ENCODE measurements around the gene SPRED1.

SPRED1 gene

DNA sequence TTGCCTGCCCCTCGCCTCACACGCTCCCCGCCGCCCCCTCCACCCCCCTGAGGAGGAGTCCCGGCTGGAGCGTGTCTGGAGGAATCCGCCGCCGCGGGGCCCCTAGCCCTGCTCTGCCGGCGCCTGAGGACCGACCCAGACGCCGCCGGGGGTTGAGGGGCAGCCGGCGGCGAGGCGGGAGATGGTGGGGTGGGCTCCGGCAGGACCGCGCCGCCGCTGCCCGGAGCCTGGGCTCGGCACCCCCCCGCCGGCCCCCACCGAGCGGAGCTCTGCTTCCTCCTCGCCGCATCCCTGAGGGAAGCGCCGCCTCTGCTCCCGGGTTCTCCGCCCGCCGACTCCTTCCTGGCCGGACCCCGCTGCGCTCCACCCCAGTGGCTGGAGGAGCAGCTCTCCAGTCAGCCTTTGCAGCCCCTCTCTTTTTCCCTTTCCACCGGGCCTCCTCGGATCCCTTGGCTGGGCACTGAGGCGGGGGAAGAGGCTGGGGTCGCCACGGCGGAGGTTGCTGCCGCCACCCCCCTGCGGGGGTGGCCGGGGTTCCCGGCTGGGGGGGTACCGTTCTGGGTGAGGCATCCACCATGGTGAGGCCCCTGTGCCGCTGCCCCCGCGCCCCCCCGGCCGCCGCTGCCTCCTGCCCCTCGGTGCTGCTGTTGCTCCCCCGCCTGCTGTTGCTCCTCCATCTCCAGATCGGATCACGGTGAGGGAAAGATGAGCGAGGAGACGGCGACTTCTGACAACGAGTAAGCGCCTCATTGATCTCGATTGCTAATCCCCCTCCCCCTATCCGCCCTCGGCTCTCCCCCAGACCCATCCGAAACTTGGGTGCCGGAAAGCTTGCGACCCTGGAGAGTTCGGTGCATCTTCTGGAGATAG is at the start of gene SPRED1:
Gene SPRED1, plus strand, starts transcription at position 356 of the 870 bp plus-strand sequence. Its CDS starts 350 bp downstream, at position 706.
- no peak for TF ChIP-seq ZFX (IDR thresholded peaks at IDR 0.05)
- TF ChIP-seq, protein P1, sequence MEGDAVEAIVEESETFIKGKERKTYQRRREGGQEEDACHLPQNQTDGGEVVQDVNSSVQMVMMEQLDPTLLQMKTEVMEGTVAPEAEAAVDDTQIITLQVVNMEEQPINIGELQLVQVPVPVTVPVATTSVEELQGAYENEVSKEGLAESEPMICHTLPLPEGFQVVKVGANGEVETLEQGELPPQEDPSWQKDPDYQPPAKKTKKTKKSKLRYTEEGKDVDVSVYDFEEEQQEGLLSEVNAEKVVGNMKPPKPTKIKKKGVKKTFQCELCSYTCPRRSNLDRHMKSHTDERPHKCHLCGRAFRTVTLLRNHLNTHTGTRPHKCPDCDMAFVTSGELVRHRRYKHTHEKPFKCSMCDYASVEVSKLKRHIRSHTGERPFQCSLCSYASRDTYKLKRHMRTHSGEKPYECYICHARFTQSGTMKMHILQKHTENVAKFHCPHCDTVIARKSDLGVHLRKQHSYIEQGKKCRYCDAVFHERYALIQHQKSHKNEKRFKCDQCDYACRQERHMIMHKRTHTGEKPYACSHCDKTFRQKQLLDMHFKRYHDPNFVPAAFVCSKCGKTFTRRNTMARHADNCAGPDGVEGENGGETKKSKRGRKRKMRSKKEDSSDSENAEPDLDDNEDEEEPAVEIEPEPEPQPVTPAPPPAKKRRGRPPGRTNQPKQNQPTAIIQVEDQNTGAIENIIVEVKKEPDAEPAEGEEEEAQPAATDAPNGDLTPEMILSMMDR (conservative IDR thresholded peaks at IDR 0.05), result no peak
- H3K27ac ChIP-seq, result peak within 1 kb of the TSS; percentile 87

DNA sequence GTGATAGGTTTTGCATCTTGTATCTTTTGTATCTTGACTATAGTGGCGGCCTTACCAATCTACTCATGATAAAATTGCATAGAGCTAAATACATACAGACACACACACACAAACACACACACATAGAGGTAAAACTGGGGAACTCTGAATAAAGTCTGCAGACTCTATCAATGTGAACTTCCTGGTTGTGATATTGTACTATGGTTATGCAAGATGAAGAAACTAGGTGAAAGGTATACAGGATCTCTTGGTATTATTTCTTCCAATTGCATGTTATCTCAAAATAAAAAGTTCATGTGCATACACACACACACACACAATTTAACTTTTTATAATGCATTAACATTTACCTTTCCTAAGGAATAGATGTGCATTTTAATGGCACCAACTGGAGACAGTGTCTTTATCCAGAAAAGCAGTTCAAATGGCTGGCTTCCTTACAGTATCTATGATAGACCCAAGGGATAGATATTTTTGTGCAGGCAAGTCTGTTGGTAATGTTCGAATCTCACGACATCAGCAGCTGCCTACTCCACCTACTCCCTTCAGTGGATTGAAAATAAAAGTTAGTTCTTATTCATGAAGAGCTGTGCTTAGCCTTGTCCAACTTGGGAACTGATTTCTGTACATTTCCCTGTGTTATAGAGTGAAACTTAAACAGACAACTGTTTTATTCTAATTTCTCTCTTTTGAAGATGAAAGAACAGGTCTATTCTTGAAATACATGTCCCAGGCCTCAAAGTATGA is 46.9 kb upstream of the SPRED1 start:
- H3K27ac ChIP-seq, result no peak overlapping the region

DNA sequence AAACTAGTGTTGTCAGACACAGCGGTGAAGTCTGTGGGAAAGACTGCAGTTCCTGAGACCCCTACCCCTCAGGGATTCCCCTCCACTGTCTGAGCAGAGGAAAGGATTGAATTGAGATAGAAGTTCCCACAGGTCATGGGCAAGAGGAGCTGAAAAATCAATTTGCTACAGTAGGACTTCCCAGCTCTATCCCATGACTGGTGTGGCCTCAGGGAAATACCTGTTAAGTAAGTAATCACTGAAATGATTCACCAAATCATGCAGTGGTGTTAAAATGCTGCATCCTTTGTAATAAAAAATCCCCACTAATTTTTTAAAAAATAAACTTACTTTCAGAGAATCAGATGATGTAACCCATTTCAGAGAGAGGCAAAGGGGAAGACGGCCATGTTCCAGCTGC is 45.0 kb upstream of the SPRED1 start:
- no peak for TF ChIP-seq ZFX (IDR thresholded peaks at IDR 0.05)
- TF ChIP-seq, protein P1 (conservative IDR thresholded peaks at IDR 0.05), result no peak
- no peak overlapping the region for H3K27ac ChIP-seq

More for the DNA sequence above, 46.9 kb upstream of the SPRED1 start:
- no peak for TF ChIP-seq ZFX (IDR thresholded peaks at IDR 0.05)
- TF ChIP-seq, protein P1 (conservative IDR thresholded peaks at IDR 0.05), result no peak

DNA sequence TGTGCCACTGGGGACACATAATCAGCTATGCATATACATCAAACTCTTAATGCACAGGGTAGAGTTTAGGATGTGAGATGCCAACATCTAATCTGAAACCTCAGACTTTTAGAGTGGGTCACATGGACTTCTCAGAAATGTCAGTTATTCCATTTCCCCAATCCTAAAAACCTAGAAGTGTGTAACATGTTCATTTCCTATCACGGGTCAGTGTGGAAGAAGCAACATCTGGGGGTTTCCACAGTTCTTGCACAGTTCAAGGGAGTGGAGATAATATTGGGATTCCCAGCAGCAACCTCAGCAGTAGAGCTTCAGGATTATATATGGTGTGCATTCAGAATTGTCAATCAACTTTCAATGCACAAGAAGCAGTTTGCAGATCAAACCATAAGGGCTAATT is 44.4 kb upstream of the SPRED1 start:
- H3K27ac ChIP-seq, result no peak overlapping the region
- TF ChIP-seq, protein P1 (conservative IDR thresholded peaks at IDR 0.05), result no peak
- no peak for TF ChIP-seq ZFX (IDR thresholded peaks at IDR 0.05)

DNA sequence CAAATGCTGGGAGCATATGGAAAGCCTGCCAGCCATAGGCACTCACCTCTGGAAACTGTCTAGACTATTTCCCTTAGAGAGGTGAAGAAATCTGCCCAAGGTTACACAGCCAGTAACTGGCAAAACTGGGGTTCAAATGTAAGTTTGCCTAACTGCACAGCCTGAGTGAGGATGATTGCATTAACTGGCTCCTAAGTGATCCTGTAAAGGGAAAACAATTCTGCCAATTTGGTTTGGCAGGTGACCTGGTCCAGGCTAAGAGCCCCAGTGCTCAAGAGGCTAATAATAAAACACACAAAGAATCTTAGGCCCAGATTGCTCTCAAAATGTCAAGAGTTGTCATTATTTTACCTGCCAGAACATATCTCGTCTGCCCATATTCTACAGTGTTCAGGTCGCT is 43.9 kb upstream of the SPRED1 start:
- H3K27ac ChIP-seq, result no peak overlapping the region
- TF ChIP-seq, protein P1 (conservative IDR thresholded peaks at IDR 0.05), result no peak
- no peak for TF ChIP-seq ZFX (IDR thresholded peaks at IDR 0.05)

DNA sequence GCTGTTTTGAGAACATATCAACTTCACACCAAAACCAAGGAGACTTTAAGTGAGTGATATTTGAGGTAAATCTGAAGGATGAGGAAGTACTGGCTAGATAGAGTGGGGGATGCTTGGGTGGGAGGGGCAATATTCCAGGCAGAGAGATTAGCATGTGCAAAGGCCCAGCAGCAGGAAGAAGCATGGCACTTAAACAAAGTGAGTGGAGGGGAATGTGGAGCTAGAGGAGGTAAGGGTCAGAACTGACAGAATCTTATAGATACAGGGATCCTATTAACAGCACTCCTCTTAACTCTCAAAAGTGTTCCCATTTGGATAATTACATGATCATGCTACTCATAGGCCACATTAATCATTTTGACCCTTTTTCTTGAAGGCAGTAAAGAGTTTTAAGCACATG is 41.4 kb upstream of the SPRED1 start:
- TF ChIP-seq, protein P1 (conservative IDR thresholded peaks at IDR 0.05), result no peak
- TF ChIP-seq ZFX (IDR thresholded peaks at IDR 0.05), result no peak
- no peak overlapping the region for H3K27ac ChIP-seq

DNA sequence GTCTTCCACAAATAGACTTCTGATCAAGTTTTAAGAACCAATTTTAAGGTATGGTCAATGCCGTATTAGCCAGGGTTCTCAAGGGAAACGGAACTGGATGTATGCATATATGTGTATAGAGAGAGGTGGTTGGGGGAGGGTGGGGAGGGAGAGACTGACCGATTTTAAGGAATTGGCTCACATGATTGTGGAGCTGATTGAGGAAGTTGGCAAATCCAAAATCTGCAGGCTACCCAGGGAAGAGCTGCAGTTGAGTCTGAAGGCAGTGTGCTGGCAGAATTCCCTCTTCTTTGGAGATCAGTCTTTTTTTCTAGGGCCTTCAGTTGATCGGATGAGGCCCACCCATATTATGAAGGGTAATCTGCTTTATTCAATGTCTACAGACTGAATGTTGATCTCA is 40.8 kb upstream of the SPRED1 start:
- TF ChIP-seq ZFX (IDR thresholded peaks at IDR 0.05), result no peak
- TF ChIP-seq, protein P1 (conservative IDR thresholded peaks at IDR 0.05), result no peak
- H3K27ac ChIP-seq, result no peak overlapping the region

Data from C4-2B (cell line).